Measurements from ENCODE around the gene PROX1.

Gene PROX1, protein sequence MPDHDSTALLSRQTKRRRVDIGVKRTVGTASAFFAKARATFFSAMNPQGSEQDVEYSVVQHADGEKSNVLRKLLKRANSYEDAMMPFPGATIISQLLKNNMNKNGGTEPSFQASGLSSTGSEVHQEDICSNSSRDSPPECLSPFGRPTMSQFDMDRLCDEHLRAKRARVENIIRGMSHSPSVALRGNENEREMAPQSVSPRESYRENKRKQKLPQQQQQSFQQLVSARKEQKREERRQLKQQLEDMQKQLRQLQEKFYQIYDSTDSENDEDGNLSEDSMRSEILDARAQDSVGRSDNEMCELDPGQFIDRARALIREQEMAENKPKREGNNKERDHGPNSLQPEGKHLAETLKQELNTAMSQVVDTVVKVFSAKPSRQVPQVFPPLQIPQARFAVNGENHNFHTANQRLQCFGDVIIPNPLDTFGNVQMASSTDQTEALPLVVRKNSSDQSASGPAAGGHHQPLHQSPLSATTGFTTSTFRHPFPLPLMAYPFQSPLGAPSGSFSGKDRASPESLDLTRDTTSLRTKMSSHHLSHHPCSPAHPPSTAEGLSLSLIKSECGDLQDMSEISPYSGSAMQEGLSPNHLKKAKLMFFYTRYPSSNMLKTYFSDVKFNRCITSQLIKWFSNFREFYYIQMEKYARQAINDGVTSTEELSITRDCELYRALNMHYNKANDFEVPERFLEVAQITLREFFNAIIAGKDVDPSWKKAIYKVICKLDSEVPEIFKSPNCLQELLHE

DNA sequence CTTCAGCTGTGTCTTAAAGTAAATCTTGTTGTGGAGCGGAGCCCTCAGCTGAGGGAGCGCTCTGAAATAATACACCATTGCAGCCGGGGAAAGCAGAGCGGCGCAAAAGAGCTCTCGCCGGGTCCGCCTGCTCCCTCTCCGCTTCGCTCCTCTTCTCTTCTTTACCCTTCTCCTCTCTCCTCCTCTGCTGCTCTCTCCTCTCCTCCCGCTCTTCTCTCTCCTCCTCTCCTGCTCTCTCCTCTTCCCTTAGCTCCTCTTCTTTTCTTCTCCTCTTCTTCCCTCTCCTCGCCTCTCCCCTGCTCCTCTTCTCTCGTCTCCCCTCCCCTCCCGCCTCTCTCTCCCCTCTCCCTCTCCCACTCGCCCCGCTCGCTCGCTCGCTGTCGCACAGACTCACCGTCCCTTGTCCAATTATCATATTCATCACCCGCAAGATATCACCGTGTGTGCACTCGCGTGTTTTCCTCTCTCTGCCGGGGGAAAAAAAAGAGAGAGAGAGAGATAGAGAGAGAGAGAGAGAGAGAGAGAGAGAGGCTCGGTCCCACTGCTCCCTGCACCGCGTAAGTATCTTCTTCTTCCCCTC lies at the start of gene PROX1:
Gene PROX1 (plus strand): TSS at position 47 of the 580 bp plus-strand sequence. CDS start 8,563 bp downstream, outside the sequence.
- no peak for DNase-seq

DNA sequence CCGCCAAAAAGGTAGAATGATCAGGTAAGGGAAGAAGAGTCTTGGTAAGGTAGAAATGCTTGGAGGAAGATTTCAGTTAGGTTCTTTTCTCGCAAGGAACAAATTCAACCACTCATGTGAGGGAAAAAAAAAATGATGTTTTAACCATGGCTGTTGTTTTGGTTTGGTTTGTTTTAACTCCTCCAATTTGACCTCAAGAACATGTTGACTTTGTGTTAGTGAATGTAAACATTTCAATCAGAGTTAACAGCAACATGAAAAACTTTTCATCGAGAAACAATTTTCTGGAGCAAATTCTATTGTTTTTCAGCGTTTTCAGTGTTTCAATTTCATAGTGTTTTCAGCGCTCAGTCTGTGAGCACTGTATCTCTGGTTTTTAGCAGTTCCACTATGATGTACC lies 49.0 kb upstream of the PROX1 start:
- DNase-seq = no peak

DNA sequence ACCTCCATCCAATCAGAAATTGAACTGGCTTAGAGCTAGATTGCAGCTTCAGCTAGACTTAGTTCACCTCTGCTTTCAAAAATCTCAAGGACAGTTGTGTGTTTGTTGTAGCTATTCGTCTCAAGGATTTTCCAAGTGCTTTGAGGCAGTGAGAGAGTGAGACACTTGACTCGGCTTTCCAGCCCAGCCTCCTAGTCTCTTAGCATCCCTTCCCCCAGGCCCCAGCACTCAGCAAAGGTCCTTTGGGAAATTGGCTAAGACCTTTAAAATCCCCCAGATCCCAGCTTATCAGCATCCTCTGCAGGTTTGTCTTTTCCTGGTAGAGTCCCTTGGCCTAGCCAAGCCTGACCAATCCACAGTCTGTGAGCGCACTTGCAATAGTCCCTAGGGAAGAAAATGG lies 47.9 kb upstream of the PROX1 start:
- DNase-seq = no peak

DNA sequence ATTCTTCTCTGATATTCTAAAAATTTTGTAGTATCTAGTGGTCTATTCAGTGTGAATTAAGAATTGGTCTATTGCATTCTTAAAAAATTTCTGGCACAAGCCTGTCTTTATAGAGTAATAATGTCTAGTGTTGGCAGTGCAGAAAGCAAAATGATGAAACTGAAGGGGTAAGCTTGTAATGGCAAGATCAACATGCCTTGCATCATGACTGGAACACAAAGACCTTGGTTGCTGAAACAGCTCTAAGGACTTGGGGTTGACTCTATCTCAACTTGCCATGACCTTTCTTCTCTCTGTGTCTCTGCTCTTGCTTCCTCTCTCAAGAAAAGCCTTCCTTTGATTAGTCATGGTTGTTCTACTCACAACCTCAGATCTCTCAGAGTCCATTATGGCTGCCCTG lies 46.8 kb upstream of the PROX1 start:
- DNase-seq = no peak

DNA sequence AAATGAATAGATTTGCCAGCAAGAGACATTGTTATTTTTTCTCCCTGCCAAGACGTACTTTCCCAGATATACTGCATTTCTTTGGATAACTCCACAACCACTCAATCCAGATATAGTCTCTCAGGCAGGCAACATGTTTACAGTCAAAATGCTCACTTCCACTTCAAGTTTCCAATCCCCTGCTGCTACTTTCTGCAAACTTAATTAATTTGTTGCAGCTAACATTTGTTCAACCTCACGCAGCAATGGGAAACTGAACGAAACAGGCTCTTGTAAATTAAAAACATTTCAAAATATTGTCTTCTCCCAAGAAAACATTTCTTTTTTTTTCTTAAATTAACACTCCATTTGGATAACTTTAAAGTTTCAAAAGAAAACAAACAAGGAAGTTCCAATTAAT lies 45.7 kb upstream of the PROX1 start:
- DNase-seq = no peak

DNA sequence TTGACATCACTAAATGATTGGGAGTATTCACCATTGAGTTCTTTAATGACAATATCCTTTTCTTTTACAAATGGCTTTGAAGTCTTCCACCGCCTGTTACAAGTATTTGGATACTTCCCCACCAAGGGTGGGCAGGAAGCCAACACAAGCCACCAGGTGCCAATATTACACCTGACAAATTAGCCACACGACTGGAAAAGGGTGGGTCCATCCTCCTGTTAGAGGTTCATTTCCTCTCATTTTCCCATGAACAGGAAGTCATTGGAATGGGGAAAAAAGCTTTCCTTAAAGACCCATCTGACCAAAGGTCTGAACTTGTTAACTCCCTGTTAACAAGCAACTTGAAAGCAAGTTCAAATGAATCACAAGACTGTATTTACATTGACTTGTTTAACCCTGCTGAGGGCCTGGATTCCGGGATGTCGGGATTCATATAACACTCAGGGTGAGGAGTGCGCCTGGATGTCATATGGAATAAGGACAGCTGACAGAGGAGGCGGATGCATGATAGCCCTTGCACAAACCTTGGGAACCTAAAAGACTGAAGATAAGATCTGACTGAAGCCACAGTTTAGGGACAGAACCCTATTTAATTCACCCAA lies 40.5 kb upstream of the PROX1 start:
- DNase-seq = no peak

DNA sequence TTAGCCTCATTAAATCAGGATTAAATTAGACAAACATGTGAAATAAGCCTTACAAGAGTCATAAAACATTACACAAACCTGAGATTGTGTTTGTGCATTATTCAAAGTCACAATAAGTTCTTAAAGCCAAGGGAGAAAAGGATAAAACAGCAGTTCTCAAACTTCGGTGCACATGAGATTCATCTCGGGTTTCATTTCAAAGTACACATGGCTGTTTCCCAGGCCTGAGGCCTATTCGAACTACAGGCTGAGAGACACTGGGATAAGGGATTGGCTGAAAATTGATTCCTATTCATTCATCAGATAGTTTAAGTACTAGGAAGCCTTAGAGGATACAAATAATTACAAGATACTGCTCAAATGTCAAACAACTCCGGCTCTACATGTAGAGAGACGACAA lies 35.9 kb upstream of the PROX1 start:
- DNase-seq = no peak

DNA sequence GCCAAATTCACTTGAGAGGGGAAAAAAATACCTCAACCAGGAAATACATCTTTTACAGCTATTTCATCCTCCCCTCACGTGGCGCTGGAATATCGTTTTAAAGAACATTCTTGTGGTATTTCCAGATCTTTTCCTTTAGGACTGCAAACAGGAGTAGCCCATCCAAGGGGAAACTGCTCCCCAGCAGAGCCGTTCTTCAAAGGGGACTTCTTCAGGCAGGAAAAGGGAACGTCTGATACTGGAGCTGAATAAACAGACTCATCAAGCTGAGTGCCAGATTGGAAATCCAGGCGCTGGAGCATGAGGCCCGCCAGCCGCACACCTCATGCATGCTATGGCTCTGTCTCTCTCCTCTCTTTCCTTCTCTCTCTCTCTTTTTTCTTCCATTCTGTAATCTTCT lies 34.0 kb upstream of the PROX1 start:
- DNase-seq = no peak

DNA sequence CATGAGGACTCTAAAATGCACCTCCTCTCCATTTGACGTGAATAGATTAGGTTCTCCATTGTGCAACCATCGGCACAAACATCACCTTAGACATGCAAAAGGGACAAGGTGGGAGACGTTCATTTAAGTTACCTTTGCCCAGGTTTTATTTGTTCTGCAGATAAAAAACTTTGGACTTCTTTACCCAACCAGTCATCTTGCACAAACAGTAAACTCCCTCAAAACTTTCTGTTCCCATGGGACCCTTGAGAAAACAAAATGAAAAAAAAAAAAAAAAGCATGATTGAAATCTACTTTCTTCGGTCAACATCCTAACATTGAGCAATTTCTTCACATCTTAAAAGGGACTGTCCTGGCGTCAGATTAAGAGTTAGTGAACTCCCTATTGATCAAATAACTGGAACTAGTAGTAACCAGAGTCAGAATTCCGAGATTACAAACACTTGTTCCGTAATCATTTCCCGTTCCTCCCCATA lies 31.4 kb upstream of the PROX1 start:
- DNase-seq = no peak

DNA sequence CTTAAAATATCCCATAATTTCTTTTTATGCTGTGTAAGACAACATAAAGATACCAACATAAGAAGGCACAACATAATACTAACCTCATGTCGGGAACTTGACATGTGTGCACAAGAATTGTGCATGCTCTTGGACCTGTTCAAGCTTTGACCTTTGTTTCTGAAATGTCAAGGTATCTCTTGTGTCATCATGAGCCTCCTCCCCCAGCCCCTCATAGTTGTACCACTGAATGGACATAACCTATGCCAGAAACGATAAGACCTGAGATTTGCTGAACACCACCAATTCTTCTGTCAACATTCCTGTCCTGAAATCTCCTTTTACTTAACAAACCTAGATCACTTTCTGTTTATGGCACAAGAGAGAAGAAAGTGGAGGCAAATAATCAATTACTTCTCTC lies 29.4 kb upstream of the PROX1 start:
- no peak for DNase-seq

DNA sequence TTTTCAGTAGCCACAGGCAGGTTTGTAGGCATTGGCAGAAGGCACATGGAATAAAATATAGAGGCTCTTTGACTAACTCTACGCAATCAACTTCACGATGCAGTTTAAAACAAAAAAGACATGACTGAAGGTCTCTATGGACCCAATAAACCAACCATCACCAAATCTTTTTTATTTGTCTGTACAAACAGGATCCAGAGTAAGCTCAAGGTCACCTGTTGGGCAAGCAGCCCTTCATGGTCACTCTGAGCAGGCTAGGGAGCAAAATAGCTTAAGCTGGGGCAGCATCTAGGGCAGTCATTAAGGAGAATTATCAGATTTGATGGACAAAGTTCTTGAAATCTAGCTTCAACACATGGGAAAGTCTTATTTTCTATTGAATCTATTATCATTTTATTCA lies 26.8 kb upstream of the PROX1 start:
- no peak for DNase-seq

DNA sequence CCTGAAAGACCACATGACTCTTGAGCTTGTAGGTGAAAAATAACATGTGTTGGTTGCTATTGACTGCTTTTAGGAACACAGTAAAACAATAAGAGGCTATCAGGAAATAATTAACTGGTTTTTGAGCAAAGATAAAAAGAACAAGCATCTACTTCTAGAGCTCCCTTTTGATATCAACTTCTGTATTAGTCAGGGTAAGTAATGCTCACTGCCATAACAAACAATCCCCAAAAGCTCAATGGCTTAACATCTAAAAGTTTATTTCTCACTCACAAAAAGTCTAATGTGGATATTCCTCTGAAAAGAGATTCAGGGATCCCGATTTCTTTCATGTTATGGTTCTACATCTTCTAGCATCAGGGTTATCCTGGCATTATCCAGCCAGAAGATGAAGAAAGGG lies 25.3 kb upstream of the PROX1 start:
- DNase-seq = no peak

DNA sequence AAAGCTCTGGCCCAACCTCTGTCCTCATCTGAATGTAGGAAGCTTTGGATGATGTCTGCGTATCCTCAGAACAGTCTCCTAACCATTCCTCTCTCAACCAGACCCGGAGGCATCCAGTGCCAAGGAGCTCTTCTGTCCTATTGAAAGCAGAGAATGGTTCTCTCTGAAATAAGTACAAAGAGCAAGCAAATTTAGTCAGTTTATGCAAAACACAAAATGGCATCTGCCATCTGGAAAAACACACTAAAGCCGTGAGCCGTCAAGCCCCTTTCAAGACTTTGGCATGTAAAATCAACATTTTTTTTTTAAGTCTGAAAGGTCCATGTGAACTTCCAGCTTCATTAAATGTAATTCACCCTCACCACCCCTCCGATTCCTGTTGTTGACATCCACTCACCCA lies 21.7 kb upstream of the PROX1 start:
- no peak for DNase-seq

DNA sequence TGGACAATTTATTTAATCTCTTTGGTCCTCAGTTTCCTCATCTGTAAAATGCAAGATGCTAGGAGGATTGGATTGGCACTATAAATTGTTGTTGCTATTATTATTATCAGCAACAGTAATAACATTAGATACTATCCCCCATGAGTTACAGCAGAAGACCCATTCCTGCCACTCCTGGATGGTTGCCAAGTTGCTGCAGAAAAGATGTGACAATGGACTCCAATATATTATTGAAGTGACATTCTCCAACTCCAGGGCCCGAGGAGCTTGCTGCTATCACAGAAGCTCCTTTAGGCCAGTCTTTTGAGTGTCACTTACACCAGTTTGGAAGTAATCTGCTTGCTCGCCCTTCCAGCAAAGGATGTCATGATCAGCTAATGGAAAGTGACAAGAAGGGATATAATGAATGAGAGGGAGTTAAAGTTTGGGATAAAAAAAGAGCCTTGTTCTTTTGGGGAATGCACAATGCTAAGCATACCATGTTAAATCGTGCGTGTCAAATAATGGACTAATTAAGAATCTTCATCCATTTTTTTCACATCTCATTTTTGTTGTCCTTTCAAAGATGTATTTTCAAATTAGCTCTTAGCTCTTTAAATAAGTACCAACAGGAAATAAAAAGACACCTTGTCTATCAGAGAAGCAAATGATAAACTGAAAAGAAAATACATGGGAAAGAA lies 19.5 kb upstream of the PROX1 start:
- DNase-seq = no peak

DNA sequence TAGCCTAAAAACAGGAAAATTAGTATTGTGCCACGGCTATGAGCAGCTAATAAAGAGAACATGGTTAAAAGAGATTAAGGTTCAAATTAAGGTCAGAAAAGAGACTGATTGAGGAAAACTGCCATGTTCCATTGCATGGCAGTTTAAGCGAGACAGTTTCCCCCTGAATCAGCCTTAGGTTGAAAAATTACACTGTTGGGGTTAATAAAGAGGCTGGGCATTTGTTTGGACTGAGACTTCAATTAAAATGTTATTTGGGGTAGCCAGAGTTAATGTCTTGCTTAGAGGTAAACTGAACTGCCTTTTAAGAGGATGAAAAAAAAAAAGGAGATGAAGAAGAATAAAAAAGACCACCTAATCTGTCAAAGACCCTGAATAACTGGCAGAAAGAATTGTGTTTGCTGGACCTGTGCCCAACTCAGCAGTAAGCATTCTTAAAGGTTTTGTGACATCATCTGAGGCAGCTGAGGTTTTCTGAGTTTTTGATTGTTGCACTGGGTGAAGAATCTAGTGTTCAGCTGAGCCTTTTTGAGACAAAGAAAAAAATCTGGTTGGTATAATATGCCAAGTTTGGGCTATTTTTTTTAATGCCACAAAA lies 17.7 kb upstream of the PROX1 start:
- no peak for DNase-seq

DNA sequence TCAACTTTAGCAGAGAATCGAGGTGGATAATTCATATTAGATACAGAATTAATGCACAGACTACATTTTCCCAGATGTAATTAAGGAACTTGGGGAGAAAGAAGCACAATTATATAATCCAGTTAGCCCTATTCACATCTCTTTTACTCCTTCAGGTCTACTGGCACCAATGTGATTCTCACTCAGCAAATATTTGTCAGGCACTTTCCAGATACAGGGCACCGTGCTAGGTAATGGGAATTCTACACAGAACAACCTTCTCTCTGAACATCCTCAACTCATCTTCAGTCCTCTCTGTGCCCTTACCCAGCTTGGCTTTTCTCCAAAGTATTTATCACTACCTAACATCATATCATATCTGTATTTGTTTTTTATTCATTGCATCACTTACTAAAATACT lies 15.6 kb upstream of the PROX1 start:
- DNase-seq = no peak

DNA sequence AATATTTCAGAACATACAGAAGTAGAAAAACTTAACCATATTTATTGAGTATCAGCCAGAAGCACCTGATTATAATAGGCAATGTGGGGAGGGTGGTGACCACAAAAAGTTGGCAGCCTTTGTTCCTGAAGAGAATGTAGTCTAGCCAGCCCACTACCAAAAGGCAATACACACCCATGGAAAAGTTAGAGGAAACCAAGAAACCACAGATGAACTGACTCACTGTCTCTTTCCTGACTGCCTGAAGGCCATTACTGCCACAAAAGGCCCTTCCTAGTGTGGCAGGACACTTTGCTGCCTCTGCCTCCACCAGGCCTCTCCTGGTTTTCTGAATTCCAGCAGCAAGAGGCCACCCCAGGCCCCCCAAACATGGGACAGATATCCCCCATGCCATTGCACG lies 14.6 kb upstream of the PROX1 start:
- DNase-seq = no peak

DNA sequence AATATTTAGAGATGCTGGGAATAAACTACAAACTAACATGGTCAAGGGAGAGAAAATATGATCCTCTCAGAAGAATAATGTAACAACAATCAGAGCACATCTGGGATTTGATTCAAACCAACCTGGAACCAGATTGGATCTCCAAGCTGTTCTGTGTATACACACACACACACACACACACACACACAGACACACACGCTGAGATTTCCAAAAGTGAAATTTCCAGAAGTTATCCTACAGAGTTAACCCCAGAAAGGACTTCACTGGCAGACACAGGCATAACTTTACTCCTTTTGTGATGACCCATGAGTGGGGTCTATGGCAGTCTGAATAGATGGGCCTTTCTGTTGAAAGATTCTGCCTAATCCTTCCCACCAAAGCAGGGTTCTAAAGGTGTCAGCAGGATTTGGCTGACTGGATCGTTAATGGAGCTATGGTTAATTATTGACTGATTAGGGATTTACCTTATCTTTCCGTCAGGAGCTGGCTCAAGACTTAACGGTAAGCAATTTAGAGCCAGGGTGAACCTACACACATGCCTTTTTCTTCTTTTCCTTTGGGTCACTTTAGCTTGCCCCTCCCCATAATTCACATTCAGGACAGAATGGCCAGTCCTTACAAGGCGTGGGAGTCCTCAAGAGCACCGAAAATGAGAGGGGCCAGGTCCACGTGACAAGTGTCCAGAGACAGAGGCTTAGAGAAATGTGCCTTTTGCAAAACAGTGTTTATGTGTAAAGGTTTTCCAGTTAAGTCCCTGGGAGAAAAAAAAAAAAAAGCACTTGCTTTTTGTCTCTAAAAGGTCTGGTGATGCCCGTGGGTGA lies 10.9 kb upstream of the PROX1 start:
- DNase-seq = no peak

DNA sequence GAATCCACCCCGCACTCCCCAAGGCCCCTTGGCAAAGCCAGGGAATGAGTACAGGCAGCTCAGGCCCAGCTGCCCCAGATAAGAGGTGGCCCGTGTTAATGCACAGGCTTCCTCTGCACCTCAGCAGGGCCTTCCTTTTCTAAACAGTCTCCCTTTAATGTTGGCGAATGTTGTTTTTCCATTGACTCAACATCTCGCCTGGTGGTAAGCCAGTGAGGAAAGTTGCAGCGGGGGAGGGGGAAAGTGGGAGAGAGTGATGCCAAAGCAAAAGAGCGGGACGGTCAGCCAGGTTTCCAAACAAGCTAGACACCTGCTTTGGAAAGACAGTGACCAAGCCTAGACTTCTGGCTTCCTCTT lies 10.3 kb upstream of the PROX1 start:
- no peak for DNase-seq

DNA sequence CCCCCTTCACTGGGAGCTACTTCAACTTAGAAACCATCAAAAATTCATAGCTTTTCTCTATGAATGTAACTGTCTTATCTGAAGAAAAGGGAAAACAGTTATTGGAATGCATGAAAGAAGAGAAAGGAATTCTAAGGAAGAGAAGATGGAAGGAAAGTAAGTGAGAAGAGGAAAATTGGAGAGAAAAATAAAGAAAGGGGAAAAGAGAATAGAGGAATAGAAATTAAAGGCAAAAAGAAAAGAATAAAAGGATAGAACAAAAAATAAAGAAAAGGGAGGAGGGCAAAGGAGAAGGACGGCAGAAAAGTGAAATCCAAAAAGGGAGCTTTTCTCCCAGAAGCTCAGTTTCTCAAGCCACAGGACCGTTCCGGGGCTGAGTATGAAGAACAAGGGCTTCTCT lies 9.9 kb upstream of the PROX1 start:
- DNase-seq = no peak

DNA sequence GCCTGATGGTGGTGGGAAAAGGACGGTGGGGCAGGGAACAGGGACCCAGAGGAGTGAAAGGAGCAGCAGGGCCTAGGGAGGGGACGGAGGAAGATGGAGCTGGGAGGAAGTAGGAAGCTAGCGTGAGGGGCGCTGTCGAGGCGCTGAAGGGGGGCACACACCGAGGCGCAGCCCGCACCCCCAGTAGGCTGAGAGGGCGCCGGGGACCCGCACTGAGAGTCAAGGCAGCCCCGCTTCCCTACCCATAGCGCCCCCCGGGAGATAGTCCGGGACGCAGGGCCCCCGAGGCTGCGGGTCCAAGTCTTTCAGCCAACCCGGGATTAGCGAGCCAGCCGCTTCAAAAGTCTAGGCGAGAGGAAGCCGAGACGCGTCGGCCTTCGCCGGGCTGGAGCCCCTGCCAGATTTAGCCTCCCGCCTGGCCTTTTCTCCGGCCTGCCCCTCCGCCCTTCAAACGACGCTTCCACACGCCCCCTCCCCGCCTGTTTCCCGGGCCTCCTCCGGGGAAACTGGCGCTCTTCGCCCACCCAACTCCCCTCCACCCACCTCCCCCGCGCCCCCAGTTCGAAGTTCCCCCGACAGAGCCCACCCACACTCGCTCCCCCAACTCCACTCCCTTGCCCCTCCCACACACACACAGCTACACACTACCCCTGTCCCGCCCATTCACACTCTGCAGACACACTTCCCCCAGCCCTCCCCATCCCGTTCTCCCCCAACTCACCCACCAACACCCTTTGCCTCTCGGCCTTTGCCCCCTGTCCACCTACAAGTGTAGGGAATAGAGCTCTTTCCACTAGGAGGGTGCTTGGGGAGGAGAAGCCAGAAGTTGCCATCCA lies 7.8 kb upstream of the PROX1 start:
- no peak for DNase-seq
